ENCODE results near the gene DDX27.

The DDX27 gene

GRCh38 chr20:49247169-49247723 lies 28.0 kb downstream of the DDX27 start:
- TF ChIP-seq CTCF (IDR thresholded peaks at IDR 0.05; ENCODE audit: insufficient read depth, low read depth, low read length, missing control alignments): no peak
- no peak overlapping the region for H3K4me3 ChIP-seq (ENCODE audit: low read depth, low read length)
- no peak for DNase-seq (ENCODE audit: low read depth)

- no peak overlapping the region for H3K4me3 ChIP-seq (ENCODE audit: low read depth, low read length)
- DNase-seq (ENCODE audit: low read depth): no peak
- TF ChIP-seq CTCF (IDR thresholded peaks at IDR 0.05; ENCODE audit: insufficient read depth, low read depth, low read length, missing control alignments): no peak
These were observed 28.6 kb downstream of the DDX27 start for GRCh38 chr20:49247792-49248191.

GRCh38 chr20:49248301-49248700 lies 29.1 kb downstream of the DDX27 start:
- TF ChIP-seq CTCF (IDR thresholded peaks at IDR 0.05; ENCODE audit: insufficient read depth, low read depth, low read length, missing control alignments): no peak
- no peak overlapping the region for H3K4me3 ChIP-seq (ENCODE audit: low read depth, low read length)
- no peak for DNase-seq (ENCODE audit: low read depth)

GRCh38 chr20:49248879-49249665 lies 29.9 kb downstream of the DDX27 start:
- no peak overlapping the region for H3K4me3 ChIP-seq (ENCODE audit: low read depth, low read length)
- TF ChIP-seq CTCF (IDR thresholded peaks at IDR 0.05; ENCODE audit: insufficient read depth, low read depth, low read length, missing control alignments): no peak
- DNase-seq (ENCODE audit: low read depth): no peak

GRCh38 chr20:49252556-49253350 lies 33.5 kb downstream of the DDX27 start:
- TF ChIP-seq CTCF (IDR thresholded peaks at IDR 0.05; ENCODE audit: insufficient read depth, low read depth, low read length, missing control alignments): no peak
- no peak for DNase-seq (ENCODE audit: low read depth)
- no peak overlapping the region for H3K4me3 ChIP-seq (ENCODE audit: low read depth, low read length)

GRCh38 chr20:49256261-49256660 lies 37.0 kb downstream of the DDX27 start:
- TF ChIP-seq CTCF (IDR thresholded peaks at IDR 0.05; ENCODE audit: insufficient read depth, low read depth, low read length, missing control alignments): no peak
- no peak overlapping the region for H3K4me3 ChIP-seq (ENCODE audit: low read depth, low read length)
- DNase-seq (ENCODE audit: low read depth): no peak
